ENCODE data around the gene IL1RAPL1.

- no peak for TF ChIP-seq PCBP1 (IDR thresholded peaks at IDR 0.05; ENCODE audit: low read depth, low read length, poor library complexity, severe bottlenecking)
- no peak for TF ChIP-seq ATF3 (IDR thresholded peaks at IDR 0.05)
- TF ChIP-seq ATF3 (CRISPR knock-in tag; conservative IDR thresholded peaks at IDR 0.05) = no peak
- no peak for TF ChIP-seq KDM2B (CRISPR knock-in tag; IDR thresholded peaks at IDR 0.05)
- no peak for TF ChIP-seq CTCF (IDR thresholded peaks at IDR 0.05 in 2 of 3, conservative IDR thresholded peaks at IDR 0.05 in 1 of 3; ENCODE audit: insufficient read depth in 2 of 3, low read depth in 1 of 3, low read length in 3 of 3)
- TF ChIP-seq CEBPZ (IDR thresholded peaks at IDR 0.05; ENCODE audit: borderline replicate concordance, low read depth, low read length) = no peak
- no peak for TF ChIP-seq ZZZ3 (IDR thresholded peaks at IDR 0.05)
- no peak for TF ChIP-seq ARHGAP35 (IDR thresholded peaks at IDR 0.05; ENCODE audit: partially characterized antibody)
- TF ChIP-seq KDM1A (IDR thresholded peaks at IDR 0.05) = no peak
- no peak for TF ChIP-seq ZBTB1 (CRISPR knock-in tag; IDR thresholded peaks at IDR 0.05; ENCODE audit: borderline replicate concordance, low read depth)
- TF ChIP-seq EP300 (IDR thresholded peaks at IDR 0.05; ENCODE audit: low read length) = no peak
- no peak for TF ChIP-seq HMG20A (CRISPR knock-in tag; conservative IDR thresholded peaks at IDR 0.05)
- no peak for TF ChIP-seq ZFPM2 (CRISPR knock-in tag; IDR thresholded peaks at IDR 0.05)
- no peak for TF ChIP-seq NFIX (CRISPR knock-in tag; IDR thresholded peaks at IDR 0.05; ENCODE audit: low read depth)
Measured at GRCh38 chrX:29947225-29947624, 1360.0 kb downstream of the IL1RAPL1 start.

All from K562 (cell line).